CD14-positive monocyte (primary cell): ENCODE data around the gene GPC6. TPM values are rescaled to one million over a fixed set of nuclear protein-coding genes. Genes with fewer than 3 reads are reported as not detected.

Source experiments
- DNase-seq, 3 donors: peaks; one replicate each; pipeline ENCODE4 v3.0.0-alpha.2; 2011 to 2022
- H2AFZ ChIP-seq: 2 replicates; pipeline ENCODE4 v1.6.0; 2012; ENCODE audit warnings: mild to moderate bottlenecking, low read depth, low read length, inconsistent platforms; ENCODE audit not compliant: insufficient read depth, poor library complexity, severe bottlenecking
- H3K27ac ChIP-seq, 2 donors: 1 replicate in 1 of 2; 2 replicates in 1 of 2; pipeline ENCODE4 v1.5.1; 2012 to 2013; ENCODE audit warnings: low read length in 2 of 2, control low read depth in 1 of 2, inconsistent platforms in 1 of 2, low read depth in 1 of 2, mild to moderate bottlenecking in 1 of 2
- H3K27me3 ChIP-seq, 2 donors: one replicate each; pipeline versions ENCODE4 v1.6.0 to v1.6.1; 2011 to 2013; ENCODE audit warnings: low read length in 2 of 2; ENCODE audit not compliant: control insufficient read depth in 2 of 2, insufficient read depth in 2 of 2
- H3K36me3 ChIP-seq, 2 donors: replicated peaks in 1 of 2; 1 replicate in 1 of 2; 2 replicates in 1 of 2; pipeline versions ENCODE4 v1.5.1 to v1.6.1; 2012 to 2013; ENCODE audit warnings: low read length in 2 of 2, control low read depth in 1 of 2, inconsistent platforms in 1 of 2, mild to moderate bottlenecking in 1 of 2; ENCODE audit not compliant: insufficient read depth in 2 of 2, control insufficient read depth in 1 of 2
- H3K4me1 ChIP-seq, 2 donors: 1 replicate in 1 of 2; 2 replicates in 1 of 2; pipeline versions ENCODE4 v1.5.1 to v1.6.1; 2012 to 2013; ENCODE audit warnings: low read length in 2 of 2, control low read depth in 1 of 2, inconsistent platforms in 1 of 2, mild to moderate bottlenecking in 1 of 2, moderate library complexity in 1 of 2; ENCODE audit not compliant: insufficient read depth in 2 of 2, control insufficient read depth in 1 of 2
- H3K4me2 ChIP-seq: replicated peaks from 2 replicates; pipeline ENCODE3; 2012; ENCODE audit warnings: low read length, moderate library complexity, mild to moderate bottlenecking; ENCODE audit not compliant: poor library complexity, severe bottlenecking; ENCODE audit errors: extremely low read depth
- H3K4me3 ChIP-seq, 3 experiments: fragments of 200-600 bp in 1 of 3; sonication (generic) in 1 of 3; replicated peaks in 1 of 3; 1 replicate in 2 of 3; 2 replicates in 1 of 3; pipeline ENCODE4 v1.5.1; 2011 to 2013; ENCODE audit warnings: low read length in 3 of 3, mild to moderate bottlenecking in 3 of 3, control low read depth in 2 of 3, low read depth in 2 of 3, inconsistent platforms in 1 of 3, moderate library complexity in 1 of 3
- H3K79me2 ChIP-seq: 2 replicates; pipeline ENCODE4 v1.6.0; 2012; ENCODE audit warnings: mild to moderate bottlenecking, control low read depth, inconsistent platforms, low read length, moderate library complexity; ENCODE audit not compliant: insufficient read depth
- H3K9ac ChIP-seq: 2 replicates; pipeline ENCODE4 v1.6.0; 2017; ENCODE audit warnings: low read length, mild to moderate bottlenecking; ENCODE audit not compliant: insufficient read depth, poor library complexity, severe bottlenecking
- H3K9me3 ChIP-seq, 2 donors: replicated peaks in 1 of 2; 1 replicate in 1 of 2; 2 replicates in 1 of 2; pipeline versions ENCODE4 v1.5.1 to v1.6.1; 2012 to 2013; ENCODE audit warnings: low read length in 2 of 2, control low read depth in 1 of 2; ENCODE audit not compliant: control insufficient read depth in 1 of 2, insufficient read depth in 1 of 2
- H4K20me1 ChIP-seq: 2 replicates; pipeline ENCODE4 v1.6.0; 2012; ENCODE audit warnings: mild to moderate bottlenecking, low read length, control low read depth, moderate library complexity; ENCODE audit not compliant: insufficient read depth
- H3K27ac Mint-ChIP-seq, 7 donors: one replicate each; pipeline ENCODE4 v1.8.0; 2020; ENCODE audit warnings: mild to moderate bottlenecking in 7 of 7, mixed read lengths in 7 of 7, moderate library complexity in 6 of 7, inconsistent platforms in 2 of 7
- H3K27me3 Mint-ChIP-seq, 3 donors: one replicate each; pipeline ENCODE4 v1.8.0; 2021 to 2022; ENCODE audit warnings: low read depth in 3 of 3, mild to moderate bottlenecking in 3 of 3, mixed read lengths in 3 of 3, moderate library complexity in 3 of 3, inconsistent platforms in 1 of 3
- H3K36me3 Mint-ChIP-seq, 2 donors: one replicate each; pipeline ENCODE4 v1.8.0; 2020; ENCODE audit warnings: mixed read lengths in 2 of 2, inconsistent platforms in 1 of 2, mild to moderate bottlenecking in 1 of 2
- H3K4me1 Mint-ChIP-seq: one replicate; pipeline ENCODE4 v1.8.0; 2020; ENCODE audit warnings: mild to moderate bottlenecking, mixed read lengths
- H3K4me3 Mint-ChIP-seq, 2 donors: one replicate each; pipeline ENCODE4 v1.8.0; 2020; ENCODE audit warnings: mild to moderate bottlenecking in 2 of 2, mixed read lengths in 2 of 2, moderate library complexity in 1 of 2
- H3K9me3 Mint-ChIP-seq, 7 donors: one replicate each; pipeline ENCODE4 v1.8.0; 2020 to 2022; ENCODE audit warnings: mixed read lengths in 7 of 7, mild to moderate bottlenecking in 6 of 7, moderate library complexity in 6 of 7, inconsistent platforms in 2 of 7
- WGBS: methylation state at CpG from one replicate; pipeline ENCODE4 v1.1.5; 2013; ENCODE audit warnings: missing lambda C conversion rate; ENCODE audit not compliant: insufficient coverage; 5-methylcytosine and 5-hydroxymethylcytosine counted together
- intact Hi-C, 2 donors: fragments of 100-400 bp; cut with micrococcal nuclease; formaldehyde crosslinking; loops; one replicate each; pipeline versions ENCODE4 v1.15.0 to v1.15.1; 2023
- polyA plus RNA-seq, 3 donors: library from polyadenylated mRNA; depleted of rRNA in 1 of 3; unstranded in 2 of 3; stranded (reverse) in 1 of 3; fragments of 300-500 nt in 2 of 3; fragments of >200 nt in 1 of 3; fragmentation: Illumina TruSeq in 2 of 3; gene quantifications; 1 replicate in 2 of 3; 2 replicates in 1 of 3; pipeline ENCODE4 v1.2.3, GENCODE V29; 2012 to 2021
- TF ChIP-seq, protein P1 (sequence below): fragments of 200-600 bp; IDR thresholded peaks from one replicate; pipeline ENCODE4 v1.8.0; 2022; ENCODE audit warnings: antibody characterized with exemption, mild to moderate bottlenecking

GPC6 gene
- polyA plus RNA-seq, 3 donors: not detected

DNA sequence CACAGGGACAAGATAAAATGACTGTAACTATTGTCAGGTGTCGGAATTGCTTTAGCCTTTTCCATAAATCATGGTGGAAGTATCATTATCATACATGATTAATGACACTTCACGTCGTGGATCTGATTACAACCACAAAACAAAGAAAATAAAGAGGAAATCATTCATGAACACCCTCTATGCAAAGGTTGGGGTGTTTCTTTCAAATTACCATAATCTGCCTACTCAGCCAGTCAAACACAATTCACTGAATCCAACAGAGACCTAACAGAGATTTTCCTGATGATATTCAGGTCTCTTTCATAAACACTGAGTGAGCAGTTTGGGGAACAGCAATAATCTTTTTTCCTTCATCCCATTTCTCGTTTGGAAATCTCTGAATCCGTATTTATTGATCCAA is 627.3 kb downstream of the GPC6 start:
- no CpG with 5 or more reads among the region's 5 CpGs for WGBS
- Histone ChIP-seq H3K4me3 (no peak overlapping the region), H3K79me2 (no peaks in the 10 kb centered on the region), H3K9me3 (no peaks in the 10 kb centered on the region), H2AFZ (no peak overlapping the region), H4K20me1 (no peaks in the 10 kb centered on the region), H3K27me3 (no peaks in the 10 kb centered on the region), H3K4me1 (no peaks in the 10 kb centered on the region), H3K27ac (no peak overlapping the region), H3K36me3 (no peaks in the 10 kb centered on the region), H3K4me2 (no peak overlapping the region), H3K9ac (no peak overlapping the region)
- Mint-ChIP-seq H3K9me3 (peaks cover 0 to 4% (median 0%) of the 10 kb centered on the region in 7 donors), H3K27ac (no peak overlapping the region), H3K4me3 (no peak overlapping the region), H3K27me3 (no peaks in the 10 kb centered on the region), H3K4me1 (no peaks in the 10 kb centered on the region), H3K36me3 (no peaks in the 10 kb centered on the region)
- no peak for DNase-seq
- TF ChIP-seq, protein P1, sequence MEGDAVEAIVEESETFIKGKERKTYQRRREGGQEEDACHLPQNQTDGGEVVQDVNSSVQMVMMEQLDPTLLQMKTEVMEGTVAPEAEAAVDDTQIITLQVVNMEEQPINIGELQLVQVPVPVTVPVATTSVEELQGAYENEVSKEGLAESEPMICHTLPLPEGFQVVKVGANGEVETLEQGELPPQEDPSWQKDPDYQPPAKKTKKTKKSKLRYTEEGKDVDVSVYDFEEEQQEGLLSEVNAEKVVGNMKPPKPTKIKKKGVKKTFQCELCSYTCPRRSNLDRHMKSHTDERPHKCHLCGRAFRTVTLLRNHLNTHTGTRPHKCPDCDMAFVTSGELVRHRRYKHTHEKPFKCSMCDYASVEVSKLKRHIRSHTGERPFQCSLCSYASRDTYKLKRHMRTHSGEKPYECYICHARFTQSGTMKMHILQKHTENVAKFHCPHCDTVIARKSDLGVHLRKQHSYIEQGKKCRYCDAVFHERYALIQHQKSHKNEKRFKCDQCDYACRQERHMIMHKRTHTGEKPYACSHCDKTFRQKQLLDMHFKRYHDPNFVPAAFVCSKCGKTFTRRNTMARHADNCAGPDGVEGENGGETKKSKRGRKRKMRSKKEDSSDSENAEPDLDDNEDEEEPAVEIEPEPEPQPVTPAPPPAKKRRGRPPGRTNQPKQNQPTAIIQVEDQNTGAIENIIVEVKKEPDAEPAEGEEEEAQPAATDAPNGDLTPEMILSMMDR: no peak
- intact Hi-C loops: no loop called here

DNA sequence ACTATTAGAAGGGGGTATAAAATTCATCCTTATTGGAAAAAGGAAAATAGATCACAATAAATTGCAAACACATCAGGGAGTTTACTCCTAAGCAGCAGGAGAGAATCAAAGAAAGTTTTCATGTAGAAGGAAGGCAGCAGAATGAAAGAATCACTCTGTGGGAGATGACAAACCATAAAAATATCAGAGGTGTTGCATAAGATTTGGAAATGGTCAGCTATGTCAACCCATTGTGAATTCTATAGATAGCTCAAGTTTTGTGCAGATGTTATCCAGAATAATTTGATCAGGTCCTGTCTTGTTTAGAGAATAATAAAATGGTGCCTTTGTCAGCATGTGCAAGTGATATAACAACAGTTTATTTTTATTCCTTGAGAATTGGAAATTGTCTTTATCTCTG is 630.5 kb downstream of the GPC6 start:
- Histone ChIP-seq H4K20me1 (no peaks in the 10 kb centered on the region), H3K4me1 (no peaks in the 10 kb centered on the region), H2AFZ (no peak overlapping the region), H3K9ac (no peak overlapping the region), H3K4me2 (no peak overlapping the region), H3K9me3 (peaks cover 0 to 3% of the 10 kb centered on the region in 2 donors), H3K4me3 (no peak overlapping the region), H3K27me3 (no peaks in the 10 kb centered on the region), H3K36me3 (no peaks in the 10 kb centered on the region), H3K27ac (no peak overlapping the region), H3K79me2 (no peaks in the 10 kb centered on the region)
- TF ChIP-seq, protein P1: no peak
- intact Hi-C loops: no loop called here
- no peak for DNase-seq
- Mint-ChIP-seq H3K4me1 (no peaks in the 10 kb centered on the region), H3K27me3 (no peaks in the 10 kb centered on the region), H3K4me3 (no peak overlapping the region), H3K36me3 (no peaks in the 10 kb centered on the region), H3K9me3 (peaks cover 0 to 5% (median 1%) of the 10 kb centered on the region in 7 donors), H3K27ac (no peak overlapping the region)
